Gastrocnemius medialis (tissue), 4 donors: Measurements from ENCODE around the gene KLF11. TPM values are rescaled to one million over a fixed set of nuclear protein-coding genes. Genes with fewer than 3 reads are reported as not detected.

ENCODE experiments used
- ATAC-seq, 2 donors: fragments of 150-250 bp; one replicate each; pipeline ENCODE4 v1.9.1; 2016
- DNase-seq, 2 donors: peaks; one replicate each; pipeline ENCODE4 v3.0.0-alpha.2; 2019
- H3K27ac ChIP-seq, 4 donors: fragments of 200-600 bp; sonication (generic); 1 replicate in 1 of 4; 2 replicates in 3 of 4; pipeline ENCODE4 v1.5.1; 2016 to 2018; ENCODE audit warnings: mild to moderate bottlenecking in 2 of 4, moderate library complexity in 1 of 4
- H3K27me3 ChIP-seq, 3 donors: fragments of 200-600 bp; sonication (generic) in 2 of 3; 1 replicate in 1 of 3; 2 replicates in 2 of 3; pipeline versions ENCODE4 v1.5.1 to v1.6.0; 2016 to 2019; ENCODE audit warnings: mild to moderate bottlenecking in 1 of 3, moderate library complexity in 1 of 3
- H3K36me3 ChIP-seq, 2 donors: fragments of 200-600 bp; sonication (generic) in 1 of 2; one replicate each; pipeline ENCODE4 v1.5.1; 2017 to 2018
- H3K4me1 ChIP-seq, 2 donors: fragments of 200-600 bp; sonication (generic) in 1 of 2; one replicate each; pipeline ENCODE4 v1.5.1; 2016 to 2017; ENCODE audit warnings: mild to moderate bottlenecking in 2 of 2
- H3K4me3 ChIP-seq, 4 donors: fragments of 200-600 bp; sonication (generic) in 3 of 4; 1 replicate in 1 of 4; 2 replicates in 3 of 4; pipeline ENCODE4 v1.5.1; 2016 to 2019; ENCODE audit warnings: mild to moderate bottlenecking in 2 of 4
- H3K9me3 ChIP-seq, 3 donors: fragments of 200-600 bp; sonication (generic) in 2 of 3; 1 replicate in 1 of 3; 2 replicates in 2 of 3; pipeline ENCODE4 v1.5.1; 2016 to 2019
- POLR2A ChIP-seq, 2 donors: fragments of 450-650 bp; IDR thresholded peaks; one replicate each; pipeline ENCODE4 v1.6.1; 2017; ENCODE audit warnings: antibody characterized with exemption in 2 of 2, mild to moderate bottlenecking in 2 of 2, moderate library complexity in 2 of 2
- in situ Hi-C, 4 donors: fragments of 200-750 bp; cut with MboI; loops; one replicate each; pipeline versions ENCODE4 v1.15.0 to v1.8.0; 2017; ENCODE audit warnings: low sequenced_read_pairs in 4 of 4
- intact Hi-C: fragments of 100-400 bp; cut with DNase I; formaldehyde crosslinking; loops from one replicate; pipeline ENCODE4 v1.15.1; 2023; ENCODE audit warnings: low total_unique reads
- total RNA-seq, 4 donors: library from RNA; depleted of rRNA; stranded (reverse); fragments of >200 nt; gene quantifications; one replicate each; pipeline versions ENCODE4 v1.1.0 to v1.2.3, GENCODE V29; 2016
- TF ChIP-seq, protein P1 (sequence below), 5 experiments: fragments of 450-650 bp in 3 of 5; fragments of 200-600 bp in 2 of 5; sonication (generic) in 2 of 5; IDR thresholded peaks in 4 of 5; conservative IDR thresholded peaks in 1 of 5; 1 replicate in 4 of 5; 2 replicates in 1 of 5; pipeline ENCODE4 v1.5.1; 2016 to 2019; ENCODE audit warnings: antibody characterized with exemption in 5 of 5, mild to moderate bottlenecking in 3 of 5, moderate library complexity in 3 of 5

Gene KLF11
- total RNA-seq, 4 donors from 2014 or later = 7.6 to 18.3 (median 12.9) TPM

GRCh38 chr2:10017313-10017941, 25.9 kb upstream of the KLF11 start:
- Histone ChIP-seq H3K36me3 (no peaks in the 10 kb centered on the region), H3K4me1 (no peaks in the 10 kb centered on the region), H3K9me3 (no peaks in the 10 kb centered on the region), H3K27ac (no peak overlapping the region), H3K27me3 (no peaks in the 10 kb centered on the region), H3K4me3 (no peak overlapping the region)
- intact Hi-C loops (no loop called here), in situ Hi-C loops (no loop called here)
- no peak for DNase-seq
- ATAC-seq = no peak
- no peak for TF ChIP-seq POLR2A (IDR thresholded peaks at IDR 0.05)
- TF ChIP-seq, protein P1, sequence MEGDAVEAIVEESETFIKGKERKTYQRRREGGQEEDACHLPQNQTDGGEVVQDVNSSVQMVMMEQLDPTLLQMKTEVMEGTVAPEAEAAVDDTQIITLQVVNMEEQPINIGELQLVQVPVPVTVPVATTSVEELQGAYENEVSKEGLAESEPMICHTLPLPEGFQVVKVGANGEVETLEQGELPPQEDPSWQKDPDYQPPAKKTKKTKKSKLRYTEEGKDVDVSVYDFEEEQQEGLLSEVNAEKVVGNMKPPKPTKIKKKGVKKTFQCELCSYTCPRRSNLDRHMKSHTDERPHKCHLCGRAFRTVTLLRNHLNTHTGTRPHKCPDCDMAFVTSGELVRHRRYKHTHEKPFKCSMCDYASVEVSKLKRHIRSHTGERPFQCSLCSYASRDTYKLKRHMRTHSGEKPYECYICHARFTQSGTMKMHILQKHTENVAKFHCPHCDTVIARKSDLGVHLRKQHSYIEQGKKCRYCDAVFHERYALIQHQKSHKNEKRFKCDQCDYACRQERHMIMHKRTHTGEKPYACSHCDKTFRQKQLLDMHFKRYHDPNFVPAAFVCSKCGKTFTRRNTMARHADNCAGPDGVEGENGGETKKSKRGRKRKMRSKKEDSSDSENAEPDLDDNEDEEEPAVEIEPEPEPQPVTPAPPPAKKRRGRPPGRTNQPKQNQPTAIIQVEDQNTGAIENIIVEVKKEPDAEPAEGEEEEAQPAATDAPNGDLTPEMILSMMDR (IDR thresholded peaks at IDR 0.05 in 4 of 5, conservative IDR thresholded peaks at IDR 0.05 in 1 of 5) = no peak

GRCh38 chr2:10019174-10019573, 24.2 kb upstream of the KLF11 start:
- TF ChIP-seq, protein P1 (IDR thresholded peaks at IDR 0.05 in 4 of 5, conservative IDR thresholded peaks at IDR 0.05 in 1 of 5) = no peak
- no peak for TF ChIP-seq POLR2A (IDR thresholded peaks at IDR 0.05)
- H3K27ac ChIP-seq = no peak overlapping the region
- no peak for ATAC-seq
- H3K36me3 ChIP-seq = no peaks in the 10 kb centered on the region
- DNase-seq = no peak
- H3K27me3 ChIP-seq = no peaks in the 10 kb centered on the region
- in situ Hi-C loops = no loop called here
- no peaks in the 10 kb centered on the region for H3K4me1 ChIP-seq
- no peak overlapping the region for H3K4me3 ChIP-seq
- no peaks in the 10 kb centered on the region for H3K9me3 ChIP-seq
- intact Hi-C loops = no loop called here

DNA sequence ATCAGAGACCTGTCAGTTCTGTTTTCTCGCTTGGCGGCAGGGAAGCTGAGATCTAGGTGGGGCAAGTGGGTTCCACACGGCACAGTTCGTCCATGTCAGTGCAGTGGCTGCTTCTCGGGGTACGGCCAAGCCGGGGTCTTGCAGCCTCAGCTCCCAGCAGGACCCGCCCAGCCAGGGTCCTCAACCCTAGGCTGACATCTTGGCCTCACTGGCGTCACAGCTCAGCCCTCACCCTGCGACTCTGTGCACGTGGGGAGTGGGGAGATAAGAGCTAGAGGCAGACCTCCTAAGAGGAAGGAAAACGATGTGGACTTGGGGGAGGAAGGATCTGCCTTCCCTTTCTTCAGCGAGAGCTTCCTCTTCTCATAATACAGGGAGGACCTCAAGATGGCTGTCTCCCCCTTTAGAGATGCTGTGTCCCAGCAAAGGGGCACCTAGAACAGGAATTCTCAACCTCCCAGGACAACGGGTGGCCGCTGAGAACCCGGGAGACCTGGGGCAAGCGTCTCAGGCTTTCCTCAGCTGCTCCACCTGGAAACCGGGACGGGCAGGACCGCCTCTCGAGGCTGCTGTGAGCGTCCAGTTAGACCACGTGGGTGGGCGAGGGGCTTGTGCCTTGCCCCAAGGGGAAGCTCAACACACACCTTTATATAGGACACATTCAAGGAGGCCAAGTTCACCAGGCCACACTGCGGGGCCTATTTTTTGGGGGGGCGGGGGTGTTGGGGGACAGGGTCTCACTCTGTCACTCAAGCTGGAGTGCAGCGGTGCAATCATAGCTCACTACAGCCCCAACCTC, 23.5 kb upstream of the KLF11 start:
- ATAC-seq = no peak
- no peaks in the 10 kb centered on the region for H3K27me3 ChIP-seq
- no peak overlapping the region for H3K4me3 ChIP-seq
- H3K36me3 ChIP-seq = no peaks in the 10 kb centered on the region
- H3K27ac ChIP-seq = no peak overlapping the region
- TF ChIP-seq, protein P1 (IDR thresholded peaks at IDR 0.05 in 4 of 5, conservative IDR thresholded peaks at IDR 0.05 in 1 of 5) = no peak
- no peak for TF ChIP-seq POLR2A (IDR thresholded peaks at IDR 0.05)
- intact Hi-C loops = no loop called here
- H3K4me1 ChIP-seq = no peaks in the 10 kb centered on the region
- in situ Hi-C loops = no loop called here
- H3K9me3 ChIP-seq = no peaks in the 10 kb centered on the region
- DNase-seq = no peak

DNA sequence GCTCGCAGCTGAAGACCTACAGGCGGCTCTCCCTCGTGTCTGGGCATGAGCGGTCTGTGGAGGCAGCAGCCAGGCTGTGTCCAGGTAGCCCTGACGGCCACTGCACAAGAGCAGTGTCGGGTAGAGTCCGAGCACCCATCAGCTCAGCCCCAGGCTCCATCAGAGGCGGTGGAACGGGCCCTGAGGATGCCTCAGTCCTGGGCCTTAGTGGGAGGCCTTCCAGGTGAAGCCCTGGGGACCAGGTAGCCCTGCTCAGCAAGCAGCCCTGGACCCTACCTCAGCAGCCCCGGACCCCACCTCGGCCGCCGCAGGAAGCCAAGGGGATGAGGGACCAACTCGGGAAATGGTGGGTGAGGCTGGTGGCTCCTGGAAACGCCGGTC, 21.3 kb upstream of the KLF11 start:
- in situ Hi-C loops (no loop called here), intact Hi-C loops (no loop called here)
- H3K4me1 ChIP-seq = no peaks in the 10 kb centered on the region
- DNase-seq (no peak), ATAC-seq (no peak)
- no peaks in the 10 kb centered on the region for H3K27me3 ChIP-seq
- TF ChIP-seq, protein P1 (IDR thresholded peaks at IDR 0.05 in 4 of 5, conservative IDR thresholded peaks at IDR 0.05 in 1 of 5) = no peak
- TF ChIP-seq POLR2A (IDR thresholded peaks at IDR 0.05) = no peak
- no peak overlapping the region for H3K27ac ChIP-seq
- H3K4me3 ChIP-seq = no peak overlapping the region
- no peaks in the 10 kb centered on the region for H3K36me3 ChIP-seq
- no peaks in the 10 kb centered on the region for H3K9me3 ChIP-seq
